Stimulated activated CD8-positive, alpha-beta memory T cell treated with anti-CD3 and anti-CD28 coated beads, Interleukin-15, amount 100 ng/mL, for 24 hours (primary cell): ENCODE measurements around the gene KLB.
"Not testable (repeated sequence)": the region's sequence is repeated elsewhere in the genome, so short reads cannot be mapped to it uniquely, and the experiment has no call there.

Experiments
- DNase-seq: peaks from one replicate; pipeline ENCODE4 v3.0.0-alpha.2; 2020; ENCODE audit warnings: low read depth

Gene KLB

DNA sequence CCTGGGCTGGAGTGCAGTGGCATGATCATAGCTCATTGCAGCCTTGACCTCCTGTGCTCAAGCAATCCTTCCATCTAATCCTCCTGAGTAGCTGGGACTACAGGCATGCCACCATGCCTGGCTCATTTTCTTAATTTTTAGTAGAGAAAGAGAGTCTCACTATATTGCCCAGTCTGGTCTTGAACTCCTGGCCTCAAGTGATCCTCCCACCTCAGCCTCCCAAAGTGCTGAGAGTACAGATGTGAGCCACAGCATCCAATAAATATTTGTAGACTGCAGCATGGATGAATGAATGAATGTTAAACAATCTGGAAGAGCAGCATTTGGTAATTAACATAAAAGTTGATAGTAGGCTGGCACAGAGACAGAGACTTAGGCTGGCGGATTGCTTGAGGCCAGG is 20.0 kb downstream of the KLB start:
- DNase-seq, result no peak

DNA sequence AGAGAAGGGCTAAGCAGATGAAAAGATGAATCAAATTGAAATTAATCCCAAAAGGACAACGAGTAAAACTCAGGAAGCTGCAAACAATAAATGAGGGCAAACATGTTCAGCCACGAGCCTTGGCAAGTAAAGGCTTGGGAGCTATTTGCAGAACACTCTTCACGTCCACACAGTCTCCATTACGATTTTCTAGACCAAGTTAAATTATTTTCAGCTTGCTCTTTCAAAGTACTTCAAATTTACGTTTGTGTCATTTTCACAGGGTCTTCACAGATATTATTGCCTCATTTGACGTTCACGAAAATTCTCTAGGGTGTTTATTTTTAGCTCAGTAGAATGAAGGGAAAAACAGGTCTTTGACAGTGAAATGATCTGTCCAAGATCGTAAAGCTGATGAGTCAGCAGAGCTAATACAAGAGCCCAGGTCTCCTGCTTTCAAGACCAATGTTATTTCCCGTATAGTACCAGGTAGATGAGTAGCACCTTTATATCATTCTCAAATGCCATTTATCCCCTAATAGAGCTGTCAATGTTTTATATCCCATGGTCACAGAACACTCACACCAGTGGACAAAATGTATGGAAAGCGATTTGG is 20.9 kb downstream of the KLB start:
- DNase-seq, result no peak

DNA sequence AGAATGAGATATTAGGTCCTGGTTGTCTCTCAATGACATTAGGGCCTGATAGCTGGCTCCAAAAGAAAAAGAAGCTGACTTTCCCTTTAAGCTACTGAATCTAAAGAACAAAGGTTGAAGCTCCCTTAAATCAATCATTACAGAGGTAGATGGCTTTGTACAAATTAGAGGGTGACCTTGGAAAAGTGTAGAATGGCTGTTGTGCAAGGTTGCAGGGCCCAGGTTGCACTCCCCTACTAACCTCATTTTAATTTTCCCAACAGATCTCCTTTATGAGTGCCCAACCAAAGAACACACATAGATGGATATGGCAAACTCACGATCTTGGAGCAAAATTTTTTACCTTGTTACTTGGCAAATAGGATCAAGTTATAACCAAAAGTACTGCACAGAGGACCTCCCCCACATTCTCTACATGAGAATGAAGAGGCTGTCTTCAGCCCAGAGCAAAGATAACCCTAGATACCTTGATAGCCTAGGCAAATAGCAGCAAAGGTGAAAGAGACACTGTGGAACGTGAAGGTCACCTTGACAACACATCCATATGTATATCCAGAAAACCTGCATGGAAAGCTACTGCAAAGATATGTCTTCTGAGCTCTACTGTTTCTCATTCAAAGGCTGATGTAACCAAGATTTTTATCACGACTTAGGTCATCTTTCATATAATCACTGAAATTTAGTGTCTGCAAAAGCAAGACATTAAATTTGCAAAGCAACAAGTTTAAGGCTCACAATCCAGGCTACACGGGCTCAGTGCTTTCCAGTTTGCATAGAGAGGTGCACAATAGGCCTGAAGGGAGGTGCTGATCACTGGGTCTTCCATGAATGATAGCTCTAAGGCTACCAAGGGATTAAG is 23.0 kb downstream of the KLB start:
- DNase-seq, result no peak

- no peak for DNase-seq
Observed at GRCh38 chr4:39433878-39434492, 27.3 kb downstream of the KLB start.

GRCh38 chr4:39435659-39436563 is 29.2 kb downstream of the KLB start:
- no peak for DNase-seq

DNA sequence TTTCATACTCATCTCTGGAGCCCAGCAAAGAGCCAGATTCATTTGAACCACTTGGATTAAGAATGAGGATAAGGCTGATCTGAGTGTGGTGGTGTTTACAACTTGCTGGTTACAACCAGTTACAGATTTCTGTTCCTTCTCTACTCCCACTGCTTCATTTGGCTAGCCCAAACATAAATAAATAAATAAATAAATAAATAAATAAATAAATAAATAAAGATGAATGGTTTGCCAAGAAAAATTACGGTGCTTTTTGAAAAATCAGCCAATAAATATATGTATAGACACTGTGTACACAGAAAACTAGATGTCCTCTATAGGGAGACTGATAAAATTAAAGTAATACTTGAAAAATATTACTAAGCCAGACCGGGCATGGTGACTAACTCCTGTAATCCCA is 34.9 kb downstream of the KLB start:
- no peak for DNase-seq

DNA sequence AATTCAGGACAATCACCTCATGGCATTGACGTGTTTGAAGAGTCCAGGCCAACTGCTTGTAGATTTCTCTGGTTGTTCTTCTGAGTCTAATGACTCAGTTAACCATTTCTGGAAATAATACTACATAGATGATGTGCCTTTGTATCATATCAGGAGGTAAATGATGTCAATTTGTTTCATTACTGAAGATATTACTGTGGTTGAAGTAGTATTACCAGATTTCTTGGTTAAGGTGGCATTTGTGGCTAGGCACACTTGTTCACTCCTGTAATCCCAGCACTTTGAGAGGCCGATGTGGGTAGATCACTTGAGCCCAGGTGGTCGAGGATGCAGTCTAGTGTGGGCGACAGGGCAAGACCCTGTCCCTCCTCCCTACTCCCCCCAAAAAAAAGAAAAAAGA is 36.3 kb downstream of the KLB start:
- no peak for DNase-seq

GRCh38 chr4:39446483-39446841 is 39.7 kb downstream of the KLB start:
- no peak for DNase-seq

DNA sequence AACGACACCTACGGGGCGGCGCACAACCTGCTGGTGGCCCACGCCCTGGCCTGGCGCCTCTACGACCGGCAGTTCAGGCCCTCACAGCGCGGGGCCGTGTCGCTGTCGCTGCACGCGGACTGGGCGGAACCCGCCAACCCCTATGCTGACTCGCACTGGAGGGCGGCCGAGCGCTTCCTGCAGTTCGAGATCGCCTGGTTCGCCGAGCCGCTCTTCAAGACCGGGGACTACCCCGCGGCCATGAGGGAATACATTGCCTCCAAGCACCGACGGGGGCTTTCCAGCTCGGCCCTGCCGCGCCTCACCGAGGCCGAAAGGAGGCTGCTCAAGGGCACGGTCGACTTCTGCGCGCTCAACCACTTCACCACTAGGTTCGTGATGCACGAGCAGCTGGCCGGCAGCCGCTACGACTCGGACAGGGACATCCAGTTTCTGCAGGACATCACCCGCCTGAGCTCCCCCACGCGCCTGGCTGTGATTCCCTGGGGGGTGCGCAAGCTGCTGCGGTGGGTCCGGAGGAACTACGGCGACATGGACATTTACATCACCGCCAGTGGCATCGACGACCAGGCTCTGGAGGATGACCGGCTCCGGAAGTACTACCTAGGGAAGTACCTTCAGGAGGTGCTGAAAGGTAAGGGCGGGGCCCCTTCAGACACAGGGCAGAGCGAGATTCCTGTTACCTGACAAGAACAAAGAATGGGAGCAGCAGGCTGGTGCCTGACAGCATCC is 40.3 kb downstream of the KLB start:
- DNase-seq, result no peak

DNA sequence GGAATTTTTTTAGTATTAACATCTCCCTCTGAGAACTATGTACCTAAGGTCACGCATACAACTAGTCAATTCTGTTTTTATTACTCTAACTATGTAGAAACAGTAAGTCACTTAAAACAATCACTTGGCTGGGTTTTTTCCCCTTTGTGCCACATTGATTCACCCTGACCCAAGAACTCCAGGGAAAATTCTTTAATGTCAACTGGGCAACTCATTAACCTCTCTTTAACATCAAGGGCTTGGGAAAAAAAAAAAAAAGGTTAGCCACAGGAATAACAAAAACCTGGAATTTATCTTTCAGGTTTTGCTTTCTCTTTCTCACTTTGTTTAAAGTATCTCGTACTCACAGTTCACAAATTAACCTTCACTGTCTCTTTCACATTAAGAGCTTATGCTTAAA is 43.9 kb downstream of the KLB start:
- no peak for DNase-seq

- DNase-seq, result no peak
Observed at GRCh38 chr4:39451423-39452023, 44.8 kb downstream of the KLB start.

DNA sequence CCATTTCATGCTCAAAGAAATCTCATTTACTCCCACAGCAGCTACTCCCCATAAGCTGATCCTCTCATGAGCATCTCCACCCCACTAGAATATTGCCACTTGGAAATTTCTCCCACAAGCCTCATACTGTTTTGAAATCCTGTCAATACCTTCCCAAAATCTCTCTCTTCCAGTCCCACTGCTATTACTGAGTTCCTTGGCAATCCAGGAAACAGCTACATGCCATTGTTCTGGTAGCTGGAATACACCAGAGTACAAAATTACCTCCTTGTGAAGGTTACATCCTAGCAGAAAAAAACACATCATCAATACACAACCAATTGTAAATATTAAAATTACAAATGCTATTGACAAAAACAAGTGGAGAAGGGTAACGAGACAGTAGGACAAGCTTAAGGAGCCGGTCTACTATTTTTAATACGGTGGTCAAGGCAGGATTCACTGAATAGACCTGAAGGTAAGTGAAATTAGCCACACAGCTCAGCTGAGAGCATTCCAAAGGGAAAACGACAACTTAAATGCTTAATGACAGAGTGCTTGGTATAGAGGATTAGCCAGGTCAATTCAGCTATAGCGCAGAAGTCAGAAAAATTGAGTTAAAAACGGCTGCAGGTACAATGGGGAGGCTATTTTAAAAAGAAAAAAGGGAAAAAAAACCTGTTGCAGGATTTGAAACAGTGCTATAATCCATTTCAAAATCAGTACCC is 45.6 kb downstream of the KLB start:
- no peak for DNase-seq

DNA sequence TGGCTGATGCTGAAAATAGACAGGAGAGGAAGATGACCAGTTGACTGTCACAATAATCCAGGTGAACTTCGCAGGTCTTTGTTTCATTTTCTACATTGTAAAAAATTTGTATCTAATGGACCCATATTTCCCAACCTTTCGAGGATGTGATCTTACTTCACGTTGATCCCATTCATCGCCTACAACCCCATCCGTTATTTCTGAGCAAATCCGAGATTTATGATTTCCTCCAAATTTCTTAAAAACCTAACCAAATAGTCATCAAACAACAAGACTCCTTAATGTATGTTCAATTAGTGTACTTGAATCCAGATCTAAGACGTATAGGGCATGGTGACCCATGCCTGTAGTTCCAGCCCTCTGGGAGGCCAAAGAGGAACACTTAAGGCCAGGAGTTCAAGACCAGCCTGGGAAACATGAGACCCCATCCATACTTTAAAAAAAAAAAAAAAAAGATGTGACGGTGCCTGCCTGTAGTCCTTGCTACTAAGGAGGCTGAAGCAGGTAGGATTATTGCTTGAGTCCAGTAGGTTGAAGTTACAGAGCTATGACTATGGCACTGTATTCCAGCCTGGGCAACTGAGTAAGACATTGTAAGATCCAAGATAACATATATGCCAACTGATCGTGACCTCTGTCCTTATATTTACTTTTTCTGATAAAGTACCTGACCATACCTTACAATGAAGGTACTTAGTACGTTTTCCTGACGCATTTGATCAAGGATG is 46.3 kb downstream of the KLB start:
- no peak for DNase-seq

DNA sequence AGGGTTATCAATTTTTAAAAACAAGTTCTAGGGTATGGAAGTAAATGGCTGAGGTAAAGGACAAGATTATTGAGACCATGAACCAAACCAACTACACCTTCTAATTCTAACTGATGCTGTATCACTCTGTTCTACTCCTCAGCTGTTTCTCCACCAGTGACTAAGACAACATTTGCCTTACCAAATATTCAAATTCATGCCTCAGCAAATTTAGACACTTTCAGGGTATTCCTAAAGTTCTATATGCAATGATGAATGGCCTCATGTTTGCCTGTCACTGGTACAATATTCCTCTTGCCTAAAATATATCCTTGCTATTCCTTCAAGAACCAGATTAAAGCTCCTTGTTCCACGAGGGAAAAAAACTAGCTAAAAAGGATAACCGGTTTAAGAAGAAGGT is 47.0 kb downstream of the KLB start:
- no peak for DNase-seq

DNA sequence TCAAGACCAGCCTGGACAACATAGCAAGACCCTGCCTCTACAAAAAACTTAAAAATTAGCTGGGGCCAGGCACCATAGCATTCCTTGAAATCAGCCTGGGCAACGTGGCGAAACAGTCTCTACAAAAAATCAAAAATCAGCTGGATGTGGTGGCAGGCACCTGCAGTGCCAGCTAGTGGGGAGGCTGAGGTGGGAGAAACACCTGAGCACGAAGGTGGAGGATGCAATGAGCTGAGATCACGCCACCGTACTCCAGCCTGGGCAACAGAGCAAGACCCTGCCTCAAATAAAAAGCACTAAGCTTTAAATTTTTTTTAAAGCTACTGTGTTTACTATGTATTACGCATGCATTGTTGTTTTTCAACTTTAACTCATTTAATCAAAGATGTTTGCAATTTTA is 48.8 kb downstream of the KLB start:
- no peak for DNase-seq

DNA sequence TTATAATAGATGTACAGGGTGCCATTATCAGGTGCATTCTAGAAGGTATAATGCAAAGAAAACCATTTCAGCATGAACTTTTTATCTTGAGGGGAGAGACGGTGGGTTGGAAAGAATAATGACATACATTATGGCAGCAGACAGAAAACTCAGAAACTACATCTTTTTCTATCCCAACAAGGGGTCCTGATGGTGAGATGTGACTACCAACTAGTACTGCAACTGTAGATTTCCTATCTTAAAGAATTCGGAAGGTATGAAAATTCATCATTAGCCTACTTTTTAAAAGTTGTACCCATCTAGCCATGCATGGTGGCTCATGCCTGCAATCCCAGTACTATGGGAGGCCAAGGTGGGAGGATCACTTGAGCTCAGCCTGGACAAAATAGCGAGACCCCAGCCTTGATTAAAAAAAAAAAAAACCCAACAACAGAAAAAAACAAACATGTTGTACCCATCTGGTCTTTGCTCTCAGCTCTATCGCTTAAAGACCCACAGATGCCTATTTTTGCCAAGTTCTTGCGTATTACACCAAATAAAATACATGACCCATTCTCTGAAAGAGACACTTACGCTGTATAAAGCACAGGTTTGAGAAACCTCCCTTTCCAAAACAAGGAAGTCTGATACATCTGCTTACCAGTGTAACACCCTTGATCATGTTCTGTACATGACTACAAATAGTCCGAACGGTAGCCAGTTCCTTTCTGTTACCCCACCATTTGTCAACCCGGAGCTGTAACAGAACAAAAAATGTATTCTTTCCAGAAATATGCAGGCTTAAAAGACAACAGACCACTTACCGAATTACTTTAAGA is 50.4 kb downstream of the KLB start:
- no peak for DNase-seq

DNA sequence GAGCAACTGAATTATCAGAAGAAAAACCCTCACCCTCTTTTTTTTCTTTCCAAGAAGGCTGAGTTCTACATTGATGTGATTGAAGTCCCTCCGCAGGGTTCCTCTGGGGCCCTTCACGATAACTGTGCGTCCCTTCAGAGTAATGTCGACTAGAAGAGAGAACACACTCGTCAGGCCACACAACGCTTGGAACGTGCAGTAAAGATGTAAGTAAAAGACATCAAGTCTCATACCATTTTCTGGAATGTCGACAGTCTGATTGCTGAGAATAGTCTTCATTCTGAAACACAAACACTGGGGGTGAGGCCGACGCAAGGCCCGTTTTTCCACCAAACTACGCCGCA is 51.4 kb downstream of the KLB start:
- not testable (repeated sequence) for DNase-seq

GRCh38 chr4:39458505-39459300 is 52.0 kb downstream of the KLB start, which contains the start of the genes LIAS and RPL9:
Gene LIAS (plus strand): TSS chr4:39459056. CDS start chr4:39459118, 62 bp downstream.
Gene RPL9 (minus strand): TSS chr4:39458922. CDS start chr4:39458439, 483 bp downstream.
- peak; percentile 80 for DNase-seq
